Testis (tissue), 2 donors: ENCODE results near the gene MLST8.

Experiments
- POLR2A ChIP-seq: fragments of 450-650 bp; IDR thresholded peaks from one replicate; pipeline ENCODE4 v1.6.1; 2017; ENCODE audit warnings: antibody characterized with exemption, mild to moderate bottlenecking, moderate library complexity
- TF ChIP-seq, protein P1 (sequence below), 3 experiments: fragments of 450-650 bp in 2 of 3; fragments of 200-600 bp in 1 of 3; sonication (generic) in 1 of 3; IDR thresholded peaks; one replicate each; pipeline ENCODE4 v1.5.1; 2016 to 2019; ENCODE audit warnings: antibody characterized with exemption in 3 of 3, mild to moderate bottlenecking in 2 of 3, moderate library complexity in 1 of 3

DNA sequence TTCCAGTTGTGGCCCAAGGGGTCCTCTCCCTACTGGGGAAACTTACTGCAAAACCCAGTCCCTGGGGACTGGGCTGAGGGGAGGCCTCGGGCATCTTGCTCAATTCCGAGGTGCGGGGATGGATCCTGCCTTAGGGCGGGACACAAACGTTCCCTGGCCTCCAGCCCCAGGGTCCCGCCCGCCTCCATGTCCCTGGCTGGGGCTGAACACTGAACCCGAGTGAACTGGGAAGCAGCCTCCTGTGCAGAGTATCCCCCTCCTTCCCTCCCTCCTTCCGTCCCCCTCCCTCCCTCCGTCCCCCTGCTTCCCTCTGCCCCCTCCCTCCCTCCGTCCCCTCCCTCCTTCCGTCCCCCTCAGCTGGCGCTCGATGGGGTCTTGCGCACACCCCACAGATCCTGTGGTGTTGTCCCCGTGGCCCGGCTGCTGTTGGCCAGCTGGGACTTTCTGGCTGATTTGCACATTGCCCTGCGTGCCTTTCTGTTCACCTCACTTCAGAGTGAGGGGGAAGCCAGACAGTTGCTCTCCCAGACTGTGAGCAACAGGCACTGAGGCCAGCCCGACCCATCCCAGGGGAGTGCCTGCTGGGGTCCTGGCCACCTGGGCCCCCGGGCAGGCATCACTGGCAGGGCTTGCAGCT is 44.2 kb upstream of the MLST8 start:
- TF ChIP-seq, protein P1, sequence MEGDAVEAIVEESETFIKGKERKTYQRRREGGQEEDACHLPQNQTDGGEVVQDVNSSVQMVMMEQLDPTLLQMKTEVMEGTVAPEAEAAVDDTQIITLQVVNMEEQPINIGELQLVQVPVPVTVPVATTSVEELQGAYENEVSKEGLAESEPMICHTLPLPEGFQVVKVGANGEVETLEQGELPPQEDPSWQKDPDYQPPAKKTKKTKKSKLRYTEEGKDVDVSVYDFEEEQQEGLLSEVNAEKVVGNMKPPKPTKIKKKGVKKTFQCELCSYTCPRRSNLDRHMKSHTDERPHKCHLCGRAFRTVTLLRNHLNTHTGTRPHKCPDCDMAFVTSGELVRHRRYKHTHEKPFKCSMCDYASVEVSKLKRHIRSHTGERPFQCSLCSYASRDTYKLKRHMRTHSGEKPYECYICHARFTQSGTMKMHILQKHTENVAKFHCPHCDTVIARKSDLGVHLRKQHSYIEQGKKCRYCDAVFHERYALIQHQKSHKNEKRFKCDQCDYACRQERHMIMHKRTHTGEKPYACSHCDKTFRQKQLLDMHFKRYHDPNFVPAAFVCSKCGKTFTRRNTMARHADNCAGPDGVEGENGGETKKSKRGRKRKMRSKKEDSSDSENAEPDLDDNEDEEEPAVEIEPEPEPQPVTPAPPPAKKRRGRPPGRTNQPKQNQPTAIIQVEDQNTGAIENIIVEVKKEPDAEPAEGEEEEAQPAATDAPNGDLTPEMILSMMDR (IDR thresholded peaks at IDR 0.05) = no peak
- TF ChIP-seq POLR2A = no peak
